GM18520 (cell line): ENCODE data around the gene TP53I3.
"Not testable (repeated sequence)": the region's sequence is repeated elsewhere in the genome, so short reads cannot be mapped to it uniquely, and the experiment has no call there.

Experiments
- ATAC-seq: cut with Tn5 transposase; IDR thresholded peaks from one replicate; pipeline ENCODE4 v1.9.1; 2021; ENCODE audit not compliant: unreplicated experiment

TP53I3 gene

DNA sequence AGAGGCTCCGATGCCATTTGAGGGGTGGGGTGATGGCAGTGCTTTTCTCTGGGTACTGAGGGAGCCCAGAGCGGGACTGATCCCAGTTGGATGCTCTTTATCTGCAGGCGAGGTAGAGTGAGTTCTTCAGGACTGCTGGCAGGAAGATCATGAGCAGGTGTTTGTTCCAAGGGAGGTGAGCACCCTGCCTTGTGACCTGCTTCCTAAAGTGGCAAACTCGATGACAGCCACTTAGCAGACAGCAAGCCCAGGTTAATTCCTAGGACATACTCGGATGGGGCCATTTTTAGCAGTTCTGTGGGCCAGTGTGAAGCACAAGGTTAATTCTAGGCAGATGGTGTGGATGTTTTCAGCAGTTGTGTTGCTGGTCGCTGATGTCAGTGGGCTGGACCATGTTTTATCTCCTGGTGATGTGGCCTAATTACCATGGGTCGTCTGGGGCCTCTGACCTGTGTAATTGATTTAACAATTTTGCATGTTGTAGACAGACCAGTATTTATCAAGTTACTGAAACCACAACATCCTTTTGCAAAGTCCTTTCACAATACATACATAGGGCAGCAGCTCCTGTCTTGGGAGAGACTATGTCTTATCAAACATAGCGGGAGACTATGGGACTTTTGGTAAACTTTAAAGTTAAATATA, 30.1 kb downstream of the TP53I3 start:
- ATAC-seq, result no peak

DNA sequence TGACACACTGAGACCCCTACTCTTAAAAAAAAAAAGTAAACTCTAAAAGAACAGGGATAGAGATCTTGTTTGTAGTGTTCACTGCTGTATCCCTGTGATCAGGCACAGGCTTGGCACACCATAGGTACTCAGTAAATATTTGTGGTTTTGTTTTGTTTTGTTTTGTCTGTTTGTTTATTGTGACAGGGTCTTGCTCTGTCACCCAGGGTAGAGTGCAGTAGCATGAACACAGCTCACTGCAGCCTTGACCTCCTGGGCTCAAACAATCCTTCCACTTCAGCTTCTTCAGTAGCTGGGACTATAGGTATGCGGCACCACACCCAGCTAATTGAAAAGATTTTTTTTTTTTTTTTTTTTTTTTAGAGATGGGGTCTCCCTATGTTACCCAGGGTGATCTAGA, 31.7 kb downstream of the TP53I3 start:
- no peak for ATAC-seq

DNA sequence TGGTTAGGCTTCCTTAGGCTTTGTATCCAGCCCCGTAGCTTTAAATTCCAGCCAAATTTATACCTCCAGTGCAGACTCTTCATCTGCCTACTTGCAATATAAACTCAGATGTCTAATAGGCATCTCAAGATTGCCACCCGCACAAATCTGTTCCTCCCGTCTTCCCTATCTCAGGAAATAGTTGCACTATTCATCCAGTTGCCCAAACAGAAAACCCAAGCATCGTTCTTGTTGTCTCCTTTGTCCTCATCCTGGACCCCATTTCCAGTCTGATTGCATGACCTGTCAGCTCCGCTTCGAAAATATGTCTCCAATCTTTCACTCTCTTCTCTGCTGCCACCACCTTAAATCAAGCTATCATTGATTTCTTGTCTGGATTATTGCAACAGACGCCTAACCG, 32.8 kb downstream of the TP53I3 start:
- ATAC-seq, result no peak

DNA sequence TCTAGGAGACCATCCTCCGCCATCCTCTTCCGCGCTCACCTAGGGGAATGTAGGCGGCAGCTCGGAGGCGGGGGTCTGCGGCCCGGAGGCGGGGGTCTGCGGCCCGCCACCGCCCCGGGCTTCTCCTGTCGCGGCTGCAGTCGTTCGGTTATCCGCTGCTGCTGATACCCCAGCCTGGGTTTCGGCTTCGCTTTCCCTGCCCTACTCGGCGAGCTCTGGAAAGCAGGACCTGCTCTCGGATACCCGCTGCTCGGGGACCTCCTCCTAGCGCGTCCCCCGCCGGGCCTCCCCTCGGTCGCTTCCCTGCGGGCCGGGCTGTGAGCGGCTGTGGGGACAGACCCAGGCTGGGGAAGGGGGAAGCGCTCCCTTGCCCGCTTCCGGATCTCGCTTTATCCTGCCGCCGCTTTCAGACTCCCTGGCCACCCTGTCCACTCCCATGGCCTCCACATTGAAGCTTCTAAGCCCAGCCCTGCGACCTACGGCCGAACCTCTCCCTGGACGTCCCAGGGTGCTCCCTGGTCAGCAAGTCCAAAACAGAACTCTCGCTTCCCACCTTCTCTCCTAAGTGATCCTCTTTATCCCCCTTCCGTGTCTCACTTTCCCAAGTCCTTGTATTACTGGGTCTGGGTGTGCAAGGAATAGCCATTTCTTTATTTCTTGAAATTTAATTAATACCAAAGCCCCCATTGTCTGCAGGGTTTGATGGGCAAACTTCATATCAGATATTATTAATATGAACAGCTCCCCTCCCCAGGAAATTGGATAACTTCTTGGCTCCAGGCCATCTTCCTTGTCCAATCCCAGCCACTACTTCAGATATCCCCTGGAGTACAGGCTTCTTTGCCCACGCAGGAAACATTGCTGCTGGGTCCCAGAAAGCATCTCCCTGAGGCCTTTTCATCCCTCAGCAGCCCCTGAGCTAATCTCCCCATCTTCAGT, 34.3 kb downstream of the TP53I3 start:
- ATAC-seq, result no peak

DNA sequence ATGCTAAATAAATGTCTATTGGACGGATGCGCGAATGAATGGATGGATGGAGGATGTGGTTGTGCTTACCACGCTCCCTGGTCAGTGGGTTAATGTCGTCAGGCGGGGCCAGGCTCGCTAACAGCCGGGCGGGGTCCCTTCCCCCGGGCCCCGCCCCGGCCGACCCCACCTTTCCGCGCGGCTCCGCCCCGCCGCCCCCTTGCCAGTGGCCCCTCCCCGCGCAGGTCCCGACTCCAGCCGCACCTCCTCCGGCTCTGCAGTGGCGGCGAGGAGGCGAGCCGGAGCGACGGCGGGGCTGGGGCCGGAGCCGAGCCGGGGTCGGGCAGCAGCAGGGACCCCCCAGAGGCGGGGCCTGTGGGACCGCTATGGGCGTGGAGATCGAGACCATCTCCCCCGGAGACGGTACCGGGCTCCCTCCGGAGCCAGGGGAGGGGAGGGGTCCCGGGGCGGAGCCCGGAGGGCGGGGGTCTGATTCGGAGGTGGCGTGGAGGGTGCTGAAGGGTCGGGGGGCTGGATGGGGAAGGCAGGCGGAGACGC, 35.1 kb downstream of the TP53I3 start, which contains the start of gene FKBP1B:
Gene FKBP1B, plus strand, starts transcription at position 257 of the 537 bp plus-strand sequence. Its CDS starts 109 bp downstream, at position 366.
- no peak for ATAC-seq

DNA sequence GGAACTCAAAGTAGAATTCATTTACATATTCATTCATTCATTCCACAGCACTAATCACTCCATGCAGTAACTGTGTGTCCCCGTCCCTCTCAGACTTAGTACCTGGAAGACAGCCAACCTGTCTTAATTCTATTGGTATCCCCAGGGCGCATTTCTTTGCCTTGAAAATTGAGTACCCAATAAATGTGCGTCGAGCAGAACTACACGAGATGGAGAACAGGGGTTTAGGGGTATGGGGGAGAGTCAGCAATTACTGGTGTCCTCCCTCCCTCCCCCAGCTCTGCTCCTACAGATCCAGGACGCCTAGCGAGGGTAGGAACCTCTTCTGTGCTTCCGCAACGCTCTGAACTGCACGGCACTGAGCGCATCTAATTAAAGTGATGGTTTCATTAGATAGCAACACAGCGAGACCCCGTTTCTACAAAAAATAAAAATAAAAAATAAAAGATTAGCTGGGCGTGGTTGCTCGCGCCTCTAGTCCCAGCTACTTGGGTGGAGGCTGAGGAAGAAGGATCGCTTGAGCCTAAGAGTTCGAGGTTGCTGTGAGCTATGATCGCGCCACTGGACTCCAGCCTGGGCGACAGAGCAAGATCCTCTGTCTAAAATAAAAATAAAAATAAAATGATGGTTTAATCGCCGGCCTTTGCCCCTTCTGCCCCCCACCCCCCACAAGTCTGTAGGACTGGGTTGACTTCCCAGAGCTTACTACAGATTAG, 35.7 kb downstream of the TP53I3 start:
- ATAC-seq, result no peak

DNA sequence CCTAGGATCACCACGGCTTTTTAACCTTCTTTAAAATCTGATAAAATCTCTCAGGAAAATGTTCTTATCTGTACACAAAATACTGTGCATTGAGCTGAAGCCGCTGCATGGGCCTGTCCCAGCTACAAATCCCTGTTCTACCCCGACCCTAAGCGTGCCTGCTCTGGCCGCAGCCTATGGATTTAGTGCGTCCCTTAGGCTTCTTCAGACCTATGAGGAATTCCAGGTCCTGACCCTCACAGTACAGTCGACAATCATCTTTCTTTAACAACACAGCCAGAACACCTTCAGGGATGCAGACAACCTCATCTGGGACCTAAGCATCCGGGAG, 37.0 kb downstream of the TP53I3 start:
- no peak for ATAC-seq

DNA sequence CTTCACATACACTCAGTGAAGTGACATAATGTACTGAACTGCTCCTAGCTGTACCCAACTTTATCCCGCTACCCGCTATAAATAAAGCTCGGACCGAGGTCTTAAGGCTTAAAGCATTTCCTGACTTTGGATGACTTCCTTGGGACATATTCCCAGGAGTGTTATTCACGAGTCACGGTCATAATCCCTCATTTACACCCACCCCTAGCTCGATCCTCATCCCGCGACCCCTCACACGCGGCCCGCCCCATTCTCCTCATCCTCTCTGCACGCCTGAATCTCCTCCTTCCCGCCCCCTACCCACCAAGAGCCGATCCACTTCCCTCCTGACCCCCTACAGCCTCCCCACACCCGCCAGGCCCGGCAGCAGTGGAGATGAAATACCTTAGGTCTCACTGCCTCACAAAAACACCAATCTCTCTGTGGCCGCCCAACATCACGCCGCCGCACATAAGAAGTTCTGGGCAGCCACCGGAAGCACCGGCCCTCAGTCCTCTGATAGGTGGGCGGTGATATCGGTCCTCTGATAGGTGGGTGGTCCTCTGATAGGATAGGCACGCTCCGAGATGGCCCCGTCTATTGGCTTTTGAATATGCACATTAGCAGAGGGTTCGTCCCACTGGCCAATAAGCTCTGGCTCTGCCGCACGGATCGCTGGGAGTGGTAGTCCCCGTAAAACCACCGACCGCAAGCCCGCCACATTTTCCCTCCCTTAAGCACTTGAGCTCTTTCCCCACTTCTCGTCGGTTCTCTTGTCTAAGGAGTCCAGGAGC, 37.5 kb downstream of the TP53I3 start, which contains the start of gene WDCP:
Gene WDCP, minus strand, starts transcription at position 462 of the 773 bp plus-strand sequence. CDS start 7,897 bp downstream, outside the sequence.
- ATAC-seq, result peak; percentile 98

DNA sequence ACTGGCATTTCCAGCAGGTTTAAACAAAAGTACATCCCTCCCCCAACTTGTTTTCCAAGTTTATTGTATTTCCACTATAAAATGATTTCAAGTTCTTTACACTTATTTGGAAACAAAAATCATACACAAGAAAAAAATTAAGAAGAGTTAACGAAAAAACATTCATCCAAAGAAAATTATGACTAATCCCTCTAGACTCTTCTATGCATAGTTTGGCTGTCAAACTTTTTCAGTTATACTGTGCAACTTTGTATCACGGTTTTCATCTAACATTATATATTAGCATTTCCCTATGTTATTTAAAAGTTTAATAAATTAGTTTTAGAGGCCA, 38.1 kb downstream of the TP53I3 start:
- no peak for ATAC-seq

DNA sequence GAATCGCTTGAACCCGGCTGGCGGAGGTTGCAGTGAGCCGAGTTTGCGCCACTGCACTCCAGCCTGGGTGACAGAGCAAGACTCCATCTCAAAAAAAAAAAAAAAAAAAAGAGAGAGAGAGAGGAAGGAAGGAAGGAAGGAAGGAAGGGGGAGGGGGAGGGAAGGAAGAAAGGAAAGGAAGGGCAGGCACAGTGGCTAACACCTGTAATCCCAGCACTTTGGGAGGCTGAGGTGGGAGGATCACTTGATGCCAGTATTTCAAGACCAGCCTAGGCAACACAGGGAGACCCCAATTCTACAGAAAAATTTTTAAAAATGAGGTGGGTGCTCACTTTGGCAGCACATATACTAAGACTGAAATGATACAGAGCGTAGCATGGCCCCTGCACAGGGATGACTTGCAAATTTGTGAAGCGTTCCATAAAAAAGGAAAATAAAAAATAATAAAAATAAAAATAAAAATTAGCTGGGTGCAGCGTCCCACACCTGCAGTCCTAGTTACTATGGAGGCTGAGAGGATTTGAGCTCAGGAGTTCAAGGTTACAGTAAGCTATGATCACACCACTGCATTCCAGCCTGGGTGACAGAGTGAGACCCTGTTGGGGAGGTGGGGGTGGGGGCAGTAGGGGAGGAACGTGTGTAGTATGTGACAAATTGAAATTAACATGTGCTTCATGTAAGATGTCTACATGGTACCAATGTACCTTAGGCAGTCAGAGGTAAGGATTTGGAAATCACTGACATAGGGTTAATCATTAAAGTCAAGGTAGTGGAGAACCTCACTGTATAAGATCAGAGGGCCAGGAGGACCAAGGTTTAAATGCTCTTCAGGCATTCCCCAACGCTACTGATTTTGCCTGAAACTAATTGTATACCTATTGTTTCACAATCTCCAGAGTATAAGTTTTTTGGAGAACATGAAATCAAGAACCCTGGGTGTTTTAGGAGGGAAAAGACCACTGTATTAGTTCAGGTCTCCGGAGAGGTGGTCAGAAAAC, 38.8 kb downstream of the TP53I3 start:
- no peak for ATAC-seq

DNA sequence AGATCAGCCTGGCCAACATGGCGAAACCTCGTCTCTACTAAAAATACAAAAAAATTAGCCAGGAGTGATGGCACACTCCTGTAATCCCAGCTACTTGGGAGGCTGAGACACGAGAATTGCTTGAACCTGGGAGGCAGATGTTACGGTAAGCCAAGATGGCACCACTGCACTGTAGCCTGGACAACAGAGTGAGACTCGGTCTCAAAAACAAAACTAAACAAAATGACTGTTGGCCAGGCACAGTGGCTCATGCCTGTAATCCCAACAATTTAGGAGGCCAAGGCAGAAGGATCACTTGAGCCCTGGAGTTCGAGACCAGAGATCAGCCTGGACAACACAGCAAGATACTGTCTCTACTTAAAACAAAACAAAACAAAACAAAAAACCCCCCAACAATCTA, 41.5 kb downstream of the TP53I3 start:
- not testable (repeated sequence) for ATAC-seq

DNA sequence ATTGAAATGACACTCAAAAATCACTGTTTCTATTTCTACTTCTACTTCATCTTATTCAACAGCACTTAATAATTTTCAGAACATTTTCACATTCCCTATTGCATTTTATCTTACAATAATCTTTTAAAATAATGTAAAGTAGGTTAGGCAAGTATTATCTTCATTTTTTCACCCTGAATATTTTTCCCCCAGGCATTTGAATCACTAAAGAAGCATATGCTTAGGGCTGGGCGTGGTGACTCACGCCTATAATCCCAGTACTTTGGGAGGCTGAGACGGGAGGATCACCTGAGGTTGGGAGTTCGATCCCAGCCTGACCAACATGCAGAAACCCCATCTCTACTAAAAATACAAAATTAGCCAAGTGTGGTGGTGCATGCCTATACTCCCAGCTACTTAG, 44.1 kb downstream of the TP53I3 start:
- ATAC-seq, result no peak

DNA sequence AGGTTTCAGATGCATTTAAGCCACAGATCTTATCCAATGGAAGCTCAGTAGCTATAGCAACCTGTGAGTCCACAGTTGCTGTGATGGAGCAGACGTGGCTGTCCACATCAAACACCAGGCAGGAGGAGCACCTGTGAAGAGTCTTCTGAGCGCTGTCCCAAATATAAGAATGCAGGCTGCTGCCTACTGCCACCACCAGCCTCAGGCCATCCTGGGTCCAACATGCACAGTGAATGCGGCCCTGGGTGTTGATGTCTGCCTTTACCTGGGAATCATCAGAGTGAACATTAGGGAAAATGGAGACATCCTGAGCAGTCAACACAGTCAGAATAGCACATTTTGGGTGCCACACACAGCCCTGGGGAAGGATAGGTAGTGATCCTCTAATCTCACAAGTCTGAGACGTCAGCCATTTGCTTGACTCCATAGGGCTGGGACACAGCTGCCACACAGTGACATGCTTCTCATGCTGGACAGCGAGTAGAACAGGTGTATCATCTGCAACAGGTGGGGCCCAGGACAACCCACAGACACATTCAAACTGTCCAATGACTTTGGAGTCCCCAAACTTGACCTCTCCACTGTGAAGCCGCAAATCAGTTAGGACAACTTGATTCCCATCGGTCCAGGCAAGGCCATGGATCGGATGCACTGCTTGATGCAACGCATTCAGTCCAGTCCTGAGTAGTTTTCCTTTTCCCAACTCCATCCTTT, 45.7 kb downstream of the TP53I3 start:
- no peak for ATAC-seq
